ENCODE measurements around the gene B3GAT1. TPM values are rescaled to one million over a fixed set of nuclear protein-coding genes. Genes with fewer than 3 reads are reported as not detected.

Gene B3GAT1
- total and polyA plus RNA-seq, 2 experiments from 2014 or later: 4.8 to 28.3 TPM

GRCh38 chr11:134461621-134462020 is 49.6 kb upstream of the B3GAT1 start (continued):
- TF ChIP-seq ZNF462 (CRISPR knock-in tag; IDR thresholded peaks at IDR 0.05): no peak
- no peak for TF ChIP-seq STAT1 (IDR thresholded peaks at IDR 0.05; ENCODE audit: unreplicated experiment)

GRCh38 chr11:134460881-134461280 is 48.8 kb upstream of the B3GAT1 start:
- Mint-ChIP-seq H3K9me3 (no peaks in the 10 kb centered on the region; the same call in 2 of the 3 replicates), H3K36me3 (ENCODE audit: low read depth) (no peaks in the 10 kb centered on the region), H3K27ac (no peak overlapping the region), H3K27me3 (ENCODE audit: insufficient read depth, low read depth, poor library complexity) (peaks cover 8% of the 10 kb centered on the region), H3K4me3 (no peak overlapping the region), H3K4me1 (peaks cover 31% of the 10 kb centered on the region)
- Histone ChIP-seq H4K20me1 (replicated peaks; ENCODE audit: insufficient read depth) (no peaks in the 10 kb centered on the region), H2AFZ (no peak overlapping the region), H3K36me3 (ENCODE audit: insufficient read depth) (no peaks in the 10 kb centered on the region), H3F3A (replicated peaks; ENCODE audit: low read depth) (no peaks in the 10 kb centered on the region), H3K4me3 (no peak overlapping the region), H3K4me2 (no peak overlapping the region), H3K4me1 (ENCODE audit: insufficient read depth) (peaks cover 4% of the 10 kb centered on the region; the same call in 1 of the 2 replicates), H3K9me2 (ENCODE audit: insufficient read depth) (no peaks in the 10 kb centered on the region), H3K27ac (ENCODE audit: low read depth) (no peak overlapping the region), H3K27me3 (ENCODE audit: insufficient read depth) (no peaks in the 10 kb centered on the region), H3K79me2 (replicated peaks; ENCODE audit: insufficient read depth) (no peaks in the 10 kb centered on the region)
- ATAC-seq (no peak), DNase-seq (ENCODE audit: low spot score) (no peak)
- no peak for TF ChIP-seq CTCF (conservative IDR thresholded peaks at IDR 0.05; ENCODE audit: low read depth in 2 of 2)
- TF ChIP-seq ZNF462 (CRISPR knock-in tag; IDR thresholded peaks at IDR 0.05): no peak
- TF ChIP-seq NANOG (IDR thresholded peaks at IDR 0.05; ENCODE audit: borderline replicate concordance): no peak
- no peak for TF ChIP-seq EZH2phosphoT487 (IDR thresholded peaks at IDR 0.05; ENCODE audit: unreplicated experiment)
- TF ChIP-seq JUNB (IDR thresholded peaks at IDR 0.05; ENCODE audit: unreplicated experiment): no peak
